ENCODE measurements around the gene TMEM91.

DNA sequence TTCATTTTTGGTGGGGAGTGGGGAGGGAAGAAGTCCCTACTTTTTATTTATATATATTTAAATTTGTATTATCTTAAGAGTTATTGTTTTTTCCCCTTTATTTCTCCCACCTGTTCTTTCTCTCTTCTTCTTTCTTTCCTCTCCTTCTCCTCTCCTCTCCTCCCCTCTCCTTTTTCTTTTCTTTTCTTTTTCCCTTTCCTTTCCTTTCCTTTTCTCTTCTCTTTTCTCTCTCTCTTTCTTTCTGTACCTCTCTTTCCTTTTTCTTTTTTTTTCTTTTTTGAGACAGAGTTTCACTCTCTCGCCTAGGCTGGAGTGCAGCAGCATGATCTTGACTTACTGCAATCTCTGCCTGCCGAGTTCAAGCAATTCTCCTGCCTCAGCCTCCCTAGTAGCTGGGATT lies 23.2 kb downstream of the TMEM91 start:
- TF ChIP-seq, protein P1, sequence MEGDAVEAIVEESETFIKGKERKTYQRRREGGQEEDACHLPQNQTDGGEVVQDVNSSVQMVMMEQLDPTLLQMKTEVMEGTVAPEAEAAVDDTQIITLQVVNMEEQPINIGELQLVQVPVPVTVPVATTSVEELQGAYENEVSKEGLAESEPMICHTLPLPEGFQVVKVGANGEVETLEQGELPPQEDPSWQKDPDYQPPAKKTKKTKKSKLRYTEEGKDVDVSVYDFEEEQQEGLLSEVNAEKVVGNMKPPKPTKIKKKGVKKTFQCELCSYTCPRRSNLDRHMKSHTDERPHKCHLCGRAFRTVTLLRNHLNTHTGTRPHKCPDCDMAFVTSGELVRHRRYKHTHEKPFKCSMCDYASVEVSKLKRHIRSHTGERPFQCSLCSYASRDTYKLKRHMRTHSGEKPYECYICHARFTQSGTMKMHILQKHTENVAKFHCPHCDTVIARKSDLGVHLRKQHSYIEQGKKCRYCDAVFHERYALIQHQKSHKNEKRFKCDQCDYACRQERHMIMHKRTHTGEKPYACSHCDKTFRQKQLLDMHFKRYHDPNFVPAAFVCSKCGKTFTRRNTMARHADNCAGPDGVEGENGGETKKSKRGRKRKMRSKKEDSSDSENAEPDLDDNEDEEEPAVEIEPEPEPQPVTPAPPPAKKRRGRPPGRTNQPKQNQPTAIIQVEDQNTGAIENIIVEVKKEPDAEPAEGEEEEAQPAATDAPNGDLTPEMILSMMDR (IDR thresholded peaks at IDR 0.05): no peak
- no peak for TF ChIP-seq POLR2A (IDR thresholded peaks at IDR 0.05)

All from sigmoid colon (tissue), 3 donors.